Mucosa of stomach (tissue), 1 donor: ENCODE data around the gene KIAA0319L.

Source experiments
- H3K27me3 ChIP-seq: one replicate; pipeline ENCODE4 v1.7.0; 2013; ENCODE audit warnings: mild to moderate bottlenecking, low read length; ENCODE audit not compliant: control insufficient read depth, insufficient read depth
- H3K36me3 ChIP-seq: one replicate; pipeline ENCODE4 v1.7.0; 2013; ENCODE audit warnings: low read length; ENCODE audit not compliant: control insufficient read depth, insufficient read depth
- H3K4me1 ChIP-seq: one replicate; pipeline ENCODE4 v1.7.0; 2013; ENCODE audit warnings: mild to moderate bottlenecking, low read length; ENCODE audit not compliant: control insufficient read depth, insufficient read depth
- H3K4me3 ChIP-seq: one replicate; pipeline ENCODE4 v1.7.0; 2013; ENCODE audit warnings: low read length
- H3K9ac ChIP-seq: one replicate; pipeline ENCODE4 v1.7.0; 2013; ENCODE audit warnings: mild to moderate bottlenecking, low read length, moderate library complexity
- H3K9me3 ChIP-seq: one replicate; pipeline ENCODE4 v1.7.0; 2013; ENCODE audit warnings: mild to moderate bottlenecking, low read length, moderate library complexity; ENCODE audit not compliant: control insufficient read depth
- donor health status: Pancreatic carcinoma.

KIAA0319L gene

DNA sequence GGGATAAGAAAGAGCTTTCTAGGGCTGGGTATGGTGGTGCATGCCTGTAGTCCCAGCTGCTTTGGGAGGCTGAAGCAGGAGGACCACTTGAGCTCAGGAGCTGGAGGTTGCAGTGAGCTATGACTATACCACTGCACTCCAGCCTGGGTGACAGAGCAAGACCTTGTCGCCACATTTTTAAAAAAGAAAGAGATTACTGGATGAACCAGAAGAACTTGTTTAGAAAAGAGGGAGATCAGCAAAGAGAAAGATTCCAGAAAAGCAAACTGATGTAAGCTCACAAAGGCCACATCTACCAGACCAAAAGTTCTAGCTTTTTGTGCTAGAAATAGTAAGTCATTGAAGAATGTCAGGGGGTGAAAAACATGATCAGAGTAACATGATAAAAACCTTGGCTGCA lies 117.6 kb downstream of the KIAA0319L start:
- Histone ChIP-seq H3K36me3 (peaks cover 9% of the 10 kb centered on the region), H3K27me3 (no peaks in the 10 kb centered on the region), H3K9ac (no peak overlapping the region), H3K9me3 (no peaks in the 10 kb centered on the region), H3K4me1 (no peaks in the 10 kb centered on the region), H3K4me3 (no peak overlapping the region)

DNA sequence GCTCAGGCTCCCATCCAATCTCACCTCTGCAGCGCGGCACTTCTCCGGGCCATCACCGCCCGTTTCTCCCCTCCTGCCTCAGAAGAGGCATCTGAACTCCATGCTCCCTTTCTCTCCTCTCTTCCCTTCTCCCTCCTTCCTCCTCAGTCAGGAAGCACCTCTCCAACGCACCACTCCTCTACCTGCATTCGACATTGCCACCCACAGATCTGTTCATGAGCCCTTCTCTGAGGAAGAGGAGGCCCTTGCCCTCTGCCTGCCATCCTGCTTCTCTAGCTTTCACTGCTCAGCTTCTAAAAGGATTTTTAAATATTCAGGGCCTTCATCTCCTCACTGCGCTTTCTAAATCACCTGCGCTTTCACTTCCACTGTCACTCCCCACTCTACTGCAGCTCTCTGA lies 120.0 kb downstream of the KIAA0319L start:
- H3K9ac ChIP-seq = no peak overlapping the region
- H3K9me3 ChIP-seq = no peaks in the 10 kb centered on the region
- H3K36me3 ChIP-seq = peaks cover 17% of the 10 kb centered on the region
- H3K4me1 ChIP-seq = no peaks in the 10 kb centered on the region
- no peak overlapping the region for H3K4me3 ChIP-seq
- H3K27me3 ChIP-seq = no peaks in the 10 kb centered on the region

DNA sequence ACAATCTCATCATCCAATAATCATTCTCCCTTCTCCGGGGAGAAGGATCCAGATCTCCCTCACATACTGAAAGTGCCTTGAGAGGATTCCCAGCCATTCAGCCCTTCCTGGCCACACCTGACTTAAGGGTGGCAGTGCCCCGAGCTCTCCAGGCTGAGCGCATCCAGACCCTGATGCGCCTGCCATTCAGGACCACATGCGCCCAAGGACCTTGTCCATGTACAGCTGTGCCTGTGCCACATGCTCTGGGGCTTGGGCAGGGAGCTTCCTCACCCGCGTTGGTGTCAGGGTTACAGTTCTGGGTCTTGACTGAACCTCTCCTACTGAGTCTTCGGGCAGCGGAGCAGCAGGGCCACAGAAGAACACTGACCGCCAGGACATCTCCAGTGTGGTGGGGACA lies 121.1 kb downstream of the KIAA0319L start:
- Histone ChIP-seq H3K36me3 (peaks cover 17% of the 10 kb centered on the region), H3K9me3 (no peaks in the 10 kb centered on the region), H3K9ac (no peak overlapping the region), H3K4me1 (no peaks in the 10 kb centered on the region), H3K27me3 (no peaks in the 10 kb centered on the region), H3K4me3 (no peak overlapping the region)

DNA sequence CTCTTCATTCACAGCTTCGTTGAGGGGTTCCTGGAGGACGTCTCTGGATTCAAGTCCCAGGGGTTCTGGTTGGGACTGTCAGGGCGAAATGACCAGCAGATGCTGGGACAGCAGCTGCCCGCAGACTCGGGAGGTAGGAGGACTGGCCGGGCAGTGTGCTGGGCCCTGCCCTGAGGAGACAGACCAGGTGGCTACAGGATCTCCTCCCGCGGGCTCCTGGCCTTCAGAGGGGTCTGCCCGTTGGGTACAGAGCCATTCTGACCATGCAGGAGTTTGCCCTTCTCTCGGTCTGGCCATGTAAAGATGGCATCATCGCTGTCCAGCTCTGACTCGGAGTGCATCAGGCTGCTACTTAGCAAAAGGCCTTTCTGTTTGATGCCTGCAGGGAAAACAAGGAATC lies 122.5 kb downstream of the KIAA0319L start:
- H3K9me3 ChIP-seq = no peaks in the 10 kb centered on the region
- no peaks in the 10 kb centered on the region for H3K27me3 ChIP-seq
- H3K4me3 ChIP-seq = no peak overlapping the region
- H3K4me1 ChIP-seq = no peaks in the 10 kb centered on the region
- H3K9ac ChIP-seq = no peak overlapping the region
- H3K36me3 ChIP-seq = peaks cover 17% of the 10 kb centered on the region

DNA sequence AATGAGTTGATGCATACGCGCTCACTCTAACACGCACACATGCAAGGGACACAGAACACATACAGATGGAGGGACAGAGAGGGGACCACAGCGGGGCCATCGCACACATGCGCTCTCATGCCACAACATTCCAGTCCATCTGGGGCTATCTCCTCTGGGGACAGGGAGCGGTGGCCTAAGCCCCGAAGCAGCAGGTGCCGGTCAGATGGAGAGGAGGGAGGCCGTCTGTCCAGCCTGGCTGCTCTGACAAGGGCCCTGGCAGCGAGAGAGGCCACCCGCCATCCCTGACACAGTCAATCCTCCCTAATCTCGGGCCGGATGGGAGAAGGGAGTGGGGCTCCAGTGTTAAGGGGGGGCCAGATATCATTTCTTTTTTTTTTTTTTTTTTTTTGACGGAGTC lies 123.5 kb downstream of the KIAA0319L start:
- Histone ChIP-seq H3K4me1 (no peaks in the 10 kb centered on the region), H3K27me3 (no peaks in the 10 kb centered on the region), H3K9ac (no peak overlapping the region), H3K36me3 (peaks cover 9% of the 10 kb centered on the region), H3K9me3 (no peaks in the 10 kb centered on the region), H3K4me3 (no peak overlapping the region)

GRCh38 chr1:35432231-35432630 lies 125.0 kb downstream of the KIAA0319L start:
- Histone ChIP-seq H3K27me3 (no peaks in the 10 kb centered on the region), H3K9ac (no peak overlapping the region), H3K4me3 (no peak overlapping the region), H3K9me3 (no peaks in the 10 kb centered on the region), H3K4me1 (no peaks in the 10 kb centered on the region), H3K36me3 (peaks cover 8% of the 10 kb centered on the region)

DNA sequence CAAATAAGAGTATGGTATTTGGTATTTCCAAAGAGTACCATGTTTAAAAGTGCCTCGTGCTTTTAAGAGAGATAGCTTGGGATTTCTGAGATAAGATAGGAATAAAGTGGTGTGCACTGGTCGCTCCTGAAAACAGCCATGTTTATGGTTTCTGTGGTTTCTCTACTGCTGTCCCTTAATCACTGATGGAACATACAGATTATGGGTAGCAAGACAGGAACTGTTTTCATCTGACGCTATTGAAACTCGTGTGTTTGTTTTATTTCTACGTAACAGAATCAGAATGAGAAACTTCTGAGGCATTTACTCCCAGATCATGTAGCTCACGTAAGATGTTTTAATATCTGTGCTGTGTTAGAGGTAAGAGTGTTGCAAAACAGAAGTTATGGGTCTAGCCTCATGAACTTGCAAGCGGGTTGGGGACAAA lies 126.0 kb downstream of the KIAA0319L start:
- Histone ChIP-seq H3K9me3 (no peaks in the 10 kb centered on the region), H3K36me3 (peaks cover 8% of the 10 kb centered on the region), H3K27me3 (no peaks in the 10 kb centered on the region), H3K4me1 (no peaks in the 10 kb centered on the region), H3K9ac (no peak overlapping the region), H3K4me3 (no peak overlapping the region)

- no peaks in the 10 kb centered on the region for H3K4me1 ChIP-seq
These were observed 126.4 kb downstream of the KIAA0319L start for GRCh38 chr1:35430762-35431161.

DNA sequence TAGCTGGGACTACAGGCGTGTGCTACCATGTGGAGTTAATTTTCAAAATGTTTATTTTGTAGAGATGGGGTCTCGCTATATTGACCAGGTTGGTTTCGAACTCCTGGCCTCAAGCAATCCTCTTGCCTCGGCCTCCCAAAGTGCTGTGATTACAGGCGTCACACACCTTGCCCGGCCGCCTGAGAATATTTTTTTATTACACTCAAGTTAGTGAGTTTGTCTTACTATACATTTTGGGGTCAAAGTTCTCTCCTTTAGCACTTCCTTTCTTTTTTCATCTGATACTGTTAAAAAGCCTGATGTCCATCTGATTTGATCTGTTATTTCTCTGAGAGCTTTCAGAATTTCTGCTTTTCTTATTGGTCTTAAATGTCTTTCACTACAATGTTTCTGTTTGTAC lies 128.8 kb downstream of the KIAA0319L start:
- Histone ChIP-seq H3K36me3 (peaks cover 8% of the 10 kb centered on the region), H3K9me3 (no peaks in the 10 kb centered on the region), H3K27me3 (no peaks in the 10 kb centered on the region), H3K9ac (no peak overlapping the region), H3K4me3 (no peak overlapping the region), H3K4me1 (no peaks in the 10 kb centered on the region)

More at GRCh38 chr1:35430762-35431161, 126.4 kb downstream of the KIAA0319L start:
- Histone ChIP-seq H3K27me3 (no peaks in the 10 kb centered on the region), H3K9ac (no peak overlapping the region), H3K36me3 (peaks cover 8% of the 10 kb centered on the region), H3K9me3 (no peaks in the 10 kb centered on the region), H3K4me3 (no peak overlapping the region)

- no peak overlapping the region for H3K4me3 ChIP-seq
- H3K9me3 ChIP-seq = no peaks in the 10 kb centered on the region
- H3K27me3 ChIP-seq = no peaks in the 10 kb centered on the region
- no peaks in the 10 kb centered on the region for H3K36me3 ChIP-seq
- H3K4me1 ChIP-seq = no peaks in the 10 kb centered on the region
- no peak overlapping the region for H3K9ac ChIP-seq
These were observed 131.1 kb downstream of the KIAA0319L start for GRCh38 chr1:35426097-35426586.

DNA sequence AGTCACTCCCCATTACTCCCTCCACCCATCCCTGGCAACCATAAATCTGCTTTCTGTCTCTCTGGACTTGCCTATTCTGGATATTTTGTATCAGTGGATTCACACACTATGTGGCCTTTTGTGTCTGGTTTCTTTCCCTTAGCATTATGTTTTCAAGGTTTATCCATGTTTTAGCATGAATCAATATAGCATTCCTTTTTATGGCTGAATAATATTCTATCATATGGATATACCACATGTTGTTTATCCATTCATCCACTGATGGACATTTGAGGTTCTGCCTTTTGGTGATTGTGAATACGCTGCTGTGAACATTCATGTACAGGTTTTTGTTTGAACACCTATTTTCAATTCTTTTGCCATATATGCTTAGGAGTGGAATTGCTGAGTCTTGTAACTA lies 148.3 kb downstream of the KIAA0319L start:
- Histone ChIP-seq H3K9me3 (no peaks in the 10 kb centered on the region), H3K36me3 (no peaks in the 10 kb centered on the region), H3K4me3 (no peak overlapping the region), H3K27me3 (no peaks in the 10 kb centered on the region), H3K9ac (no peak overlapping the region), H3K4me1 (no peaks in the 10 kb centered on the region)

GRCh38 chr1:35407743-35408142 lies 149.5 kb downstream of the KIAA0319L start:
- no peaks in the 10 kb centered on the region for H3K36me3 ChIP-seq
- no peaks in the 10 kb centered on the region for H3K4me1 ChIP-seq
- H3K27me3 ChIP-seq = no peaks in the 10 kb centered on the region
- H3K9me3 ChIP-seq = no peaks in the 10 kb centered on the region
- H3K4me3 ChIP-seq = no peak overlapping the region
- no peak overlapping the region for H3K9ac ChIP-seq

- H3K9ac ChIP-seq = no peak overlapping the region
- H3K4me1 ChIP-seq = no peaks in the 10 kb centered on the region
- H3K4me3 ChIP-seq = no peak overlapping the region
- H3K9me3 ChIP-seq = no peaks in the 10 kb centered on the region
- no peaks in the 10 kb centered on the region for H3K36me3 ChIP-seq
- no peaks in the 10 kb centered on the region for H3K27me3 ChIP-seq
These were observed 151.1 kb downstream of the KIAA0319L start for GRCh38 chr1:35406103-35406502.
